Activated T-cell treated with anti-CD3 and anti-CD28 coated beads, Interleukin-2, amount 50 U/mL, for 1 hour (primary cell): ENCODE data around the gene C19orf12.
"Not testable (repeated sequence)": the region's sequence is repeated elsewhere in the genome, so short reads cannot be mapped to it uniquely, and the experiment has no call there.

Source experiments
- DNase-seq: peaks from one replicate; pipeline ENCODE4 v3.0.0-alpha.2; 2020

Gene C19orf12

DNA sequence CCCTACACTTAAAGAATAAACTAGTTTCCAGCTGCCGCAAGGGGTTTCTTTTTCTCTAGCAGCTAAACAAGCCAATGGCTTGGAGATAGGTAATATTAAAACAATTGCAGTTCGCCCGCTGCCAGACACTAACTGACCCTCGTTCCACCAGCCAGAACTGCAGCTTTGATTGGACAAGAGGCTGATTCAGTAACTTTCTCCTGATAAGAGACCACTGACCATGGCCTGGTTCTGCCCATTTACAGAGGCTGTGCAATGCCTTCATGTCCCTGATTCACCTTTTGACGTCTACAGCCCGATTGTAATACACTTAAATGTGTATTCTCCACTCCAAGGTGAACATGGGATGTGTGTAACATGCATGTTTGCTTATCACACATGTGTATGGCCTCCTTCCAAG is 12.8 kb upstream of the C19orf12 start:
- DNase-seq = no peak

DNA sequence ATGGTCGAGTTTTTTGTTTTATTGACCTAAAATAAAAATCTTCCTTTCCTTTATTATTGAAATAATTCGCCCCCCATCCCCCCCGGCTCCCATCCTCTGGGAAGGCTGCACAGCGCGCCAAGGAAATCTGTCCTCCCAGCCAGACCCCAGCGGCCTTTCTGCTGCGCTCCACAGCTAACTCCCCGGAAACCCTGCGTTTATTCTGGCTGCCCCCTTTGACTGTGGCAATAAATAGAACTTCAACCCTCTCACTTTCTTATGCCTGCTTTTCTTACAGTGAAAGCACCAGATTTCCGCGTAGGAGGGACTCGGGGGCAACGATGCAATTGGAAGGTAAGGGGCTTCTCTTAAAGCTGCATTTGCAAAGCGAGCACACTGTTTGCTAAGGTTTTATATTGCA is 9.7 kb upstream of the C19orf12 start:
- no peak for DNase-seq

DNA sequence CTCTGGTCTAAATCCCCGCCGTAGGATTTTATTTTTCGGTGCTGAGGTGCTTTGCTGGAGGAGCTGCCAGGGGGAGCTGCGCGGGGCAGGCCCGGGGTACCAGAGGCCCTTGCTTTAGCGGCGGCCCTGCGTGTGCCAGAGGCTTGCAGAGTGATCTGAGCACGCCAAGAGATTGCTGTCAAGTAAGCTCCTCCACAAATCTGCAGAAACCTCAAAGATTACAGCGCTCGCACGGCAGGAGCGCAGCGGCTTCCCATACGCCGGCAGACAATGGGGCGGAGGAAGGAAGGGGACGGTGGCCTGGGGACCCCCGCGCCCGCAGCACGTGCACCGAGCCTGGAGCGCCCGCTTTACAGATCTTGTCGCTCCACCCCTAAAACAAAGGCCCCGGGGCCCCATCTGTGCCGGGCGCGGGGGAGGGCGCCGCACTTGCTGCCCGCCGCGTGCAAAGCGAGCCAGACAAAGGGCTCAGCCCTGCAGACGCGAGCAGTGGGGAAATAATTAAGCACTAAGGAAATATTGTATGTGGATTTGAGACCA is 9.1 kb upstream of the C19orf12 start:
- peak; percentile 43 for DNase-seq

DNA sequence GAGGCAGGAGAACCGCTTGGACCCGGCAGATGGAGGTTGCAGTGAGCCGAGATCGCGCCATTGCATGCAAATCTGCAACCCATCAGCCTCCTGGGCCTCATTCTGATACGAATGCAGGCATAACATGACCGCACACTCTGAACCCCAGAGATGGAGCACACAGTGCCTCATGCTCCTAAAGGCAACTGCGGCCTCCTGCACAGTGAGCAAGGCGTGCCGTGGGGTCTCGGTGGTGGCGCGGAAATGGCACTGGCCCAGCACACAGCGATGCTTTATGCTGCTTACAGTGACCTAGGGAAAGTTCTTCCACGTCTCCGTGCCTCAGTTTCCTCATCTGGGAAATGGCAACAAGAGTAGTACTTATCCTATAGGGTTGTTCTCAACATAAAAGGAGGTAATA is 2.0 kb upstream of the C19orf12 start:
- no peak for DNase-seq

DNA sequence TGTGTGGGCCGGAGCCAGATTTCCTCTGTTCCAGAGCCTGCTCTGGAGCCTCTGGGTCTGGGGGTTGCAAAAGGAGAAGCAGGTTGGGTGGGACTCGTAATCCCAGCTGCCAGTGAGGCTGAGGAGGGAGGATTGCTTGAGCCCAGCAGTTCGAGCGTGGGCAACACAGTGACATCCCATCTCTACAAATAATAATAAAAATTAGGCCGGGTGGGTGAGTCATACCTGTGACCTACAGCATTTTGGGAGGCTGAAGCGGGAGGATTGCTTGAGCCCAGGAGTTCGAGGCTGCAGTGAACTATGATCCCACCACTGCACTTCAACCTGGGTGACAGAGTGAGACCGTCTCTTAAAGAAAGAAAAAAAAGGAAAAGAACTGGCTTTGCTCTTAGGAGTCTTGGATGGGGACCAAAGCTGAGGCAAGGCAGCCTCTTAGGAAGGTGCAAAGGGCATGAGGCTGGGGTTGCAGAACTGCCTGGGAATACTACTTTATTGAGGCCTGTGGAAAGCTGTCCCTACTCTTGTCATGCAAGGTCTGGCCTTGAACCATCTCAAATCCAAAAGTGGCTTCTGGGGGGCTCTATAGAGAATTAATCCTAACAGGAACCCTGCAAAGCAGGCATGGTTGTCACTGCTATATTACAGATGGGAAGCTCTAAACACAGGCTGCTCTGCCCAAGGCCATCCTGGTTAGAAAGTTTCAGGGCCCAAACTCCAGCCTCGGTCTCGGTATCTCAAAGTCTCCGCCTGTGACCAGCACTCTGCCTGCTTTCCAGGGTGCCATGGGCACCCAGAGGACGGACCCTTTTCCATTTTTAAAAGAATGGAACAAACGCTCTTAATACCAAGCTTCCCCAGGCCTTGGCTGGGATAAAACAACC is 880 bp upstream of the C19orf12 start:
- DNase-seq = no peak

DNA sequence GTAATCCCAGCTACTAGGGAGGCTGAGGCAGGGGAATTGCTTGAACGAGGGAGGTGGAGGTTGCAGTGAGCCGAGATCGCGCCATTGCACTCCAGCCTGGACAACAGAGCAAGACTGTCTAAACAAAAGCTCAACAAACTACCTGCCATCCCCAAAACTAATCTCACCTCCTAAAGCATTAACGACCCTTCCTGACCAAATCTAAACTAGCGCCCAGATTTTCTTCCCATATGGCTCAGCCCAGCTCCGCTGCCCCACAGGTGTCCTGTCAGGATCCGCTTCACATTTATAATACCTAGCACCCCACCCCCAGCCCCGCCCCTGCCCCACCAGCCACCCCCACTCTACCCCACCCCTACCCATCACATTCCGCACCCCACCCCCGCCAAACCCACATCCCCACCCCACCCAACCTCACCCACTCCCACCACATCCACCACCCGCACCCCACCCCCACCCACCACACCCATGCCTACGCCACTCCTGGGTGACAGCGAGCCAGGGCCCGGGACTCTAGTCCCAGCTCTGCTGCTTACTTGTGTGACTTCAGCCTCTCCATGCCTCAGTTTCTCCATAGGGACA is 599 bp downstream of the C19orf12 start:
- DNase-seq = peak; percentile 77

GRCh38 chr19:29712744-29713516 is 2.1 kb downstream of the C19orf12 start:
- DNase-seq = no peak

DNA sequence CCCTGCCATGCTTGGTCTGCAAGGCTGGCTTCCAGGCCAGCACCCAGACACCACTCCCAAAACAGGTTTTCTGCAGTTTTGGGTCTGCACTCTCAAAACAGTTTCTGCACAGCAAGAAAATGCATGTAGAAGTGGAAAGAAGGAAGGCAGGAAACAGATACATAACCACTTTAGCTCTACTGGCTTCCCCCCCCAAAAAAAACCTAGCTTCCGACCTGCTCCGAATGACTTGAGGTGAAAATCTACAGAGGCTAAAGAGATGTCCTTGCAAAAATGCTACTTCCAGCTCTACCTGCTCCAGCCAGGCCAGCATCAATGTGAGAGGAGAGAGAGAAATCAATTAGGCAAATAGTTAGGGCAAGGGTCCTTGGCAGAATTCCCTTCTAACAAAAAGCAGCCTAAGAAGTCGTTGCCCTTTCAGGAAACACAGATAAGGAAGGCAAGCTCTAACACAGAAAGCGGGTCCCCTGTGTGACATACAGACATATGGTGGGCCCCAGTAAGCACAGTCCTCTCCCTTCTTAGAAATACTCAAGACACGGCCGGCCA is 3.4 kb downstream of the C19orf12 start:
- DNase-seq = no peak

GRCh38 chr19:29709440-29709798 is 5.6 kb downstream of the C19orf12 start:
- DNase-seq = not testable (repeated sequence)

DNA sequence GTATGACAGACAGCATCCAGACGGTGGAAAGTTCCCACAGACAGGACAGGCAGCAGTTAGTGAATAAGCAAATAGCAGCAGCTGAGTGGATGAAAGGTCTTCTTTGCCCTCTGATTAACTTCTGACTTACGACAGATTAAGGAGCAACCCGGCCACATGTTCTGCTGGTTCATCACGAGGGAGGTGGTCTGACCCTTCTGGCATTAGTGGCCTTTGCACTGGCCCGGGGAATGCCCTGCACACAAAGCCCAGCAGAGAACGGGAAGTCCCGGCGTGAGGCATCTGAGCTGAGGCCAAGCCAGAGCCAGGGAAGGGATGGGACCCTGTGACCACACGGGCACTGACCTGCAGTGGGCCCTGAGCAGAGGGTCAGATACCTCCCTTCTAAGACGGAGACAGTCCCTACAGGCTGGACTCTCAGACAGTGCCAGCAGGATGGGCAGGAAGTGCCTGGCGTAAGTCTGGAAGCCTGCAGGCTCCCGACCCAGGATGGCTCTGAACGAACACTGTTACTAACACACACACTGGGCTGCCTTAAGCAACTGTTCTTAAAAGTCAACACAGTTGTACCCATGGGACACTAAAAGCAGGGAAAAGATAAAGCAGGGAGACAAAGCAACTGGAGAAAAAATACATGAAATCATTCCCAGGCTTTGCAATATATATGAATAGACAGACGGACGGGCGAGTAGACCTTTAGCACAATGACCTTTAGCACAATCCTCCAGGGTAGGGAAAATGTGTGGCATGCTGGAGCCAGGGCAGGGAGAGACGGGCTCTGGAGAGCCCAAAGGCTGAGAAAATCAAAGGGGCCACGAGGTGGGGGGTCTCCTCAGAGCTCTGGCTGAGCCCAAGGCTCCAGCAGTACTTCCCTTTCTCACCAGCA is 6.3 kb downstream of the C19orf12 start:
- DNase-seq = no peak

DNA sequence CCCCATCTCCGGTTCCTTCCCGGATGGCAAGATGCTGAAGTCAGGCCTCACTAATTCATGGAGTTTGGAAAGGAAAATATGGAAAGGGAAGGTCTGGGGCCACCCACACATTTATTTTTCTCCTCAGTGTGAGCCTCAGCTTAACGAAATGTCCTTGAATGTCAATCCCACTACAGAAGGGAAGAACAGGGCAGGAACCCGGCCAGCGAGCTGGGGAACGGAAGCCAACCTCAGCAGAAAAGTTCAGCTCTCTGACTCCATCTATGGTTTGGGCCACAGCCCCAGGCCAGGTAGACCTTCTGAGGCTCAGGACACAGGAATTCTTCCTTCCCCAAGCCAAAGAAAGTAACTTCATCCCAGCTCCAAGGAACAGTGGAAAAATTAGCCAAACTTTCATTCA is 8.4 kb downstream of the C19orf12 start:
- DNase-seq = no peak

- DNase-seq = no peak
These were observed 9.4 kb downstream of the C19orf12 start for GRCh38 chr19:29705706-29706105.

DNA sequence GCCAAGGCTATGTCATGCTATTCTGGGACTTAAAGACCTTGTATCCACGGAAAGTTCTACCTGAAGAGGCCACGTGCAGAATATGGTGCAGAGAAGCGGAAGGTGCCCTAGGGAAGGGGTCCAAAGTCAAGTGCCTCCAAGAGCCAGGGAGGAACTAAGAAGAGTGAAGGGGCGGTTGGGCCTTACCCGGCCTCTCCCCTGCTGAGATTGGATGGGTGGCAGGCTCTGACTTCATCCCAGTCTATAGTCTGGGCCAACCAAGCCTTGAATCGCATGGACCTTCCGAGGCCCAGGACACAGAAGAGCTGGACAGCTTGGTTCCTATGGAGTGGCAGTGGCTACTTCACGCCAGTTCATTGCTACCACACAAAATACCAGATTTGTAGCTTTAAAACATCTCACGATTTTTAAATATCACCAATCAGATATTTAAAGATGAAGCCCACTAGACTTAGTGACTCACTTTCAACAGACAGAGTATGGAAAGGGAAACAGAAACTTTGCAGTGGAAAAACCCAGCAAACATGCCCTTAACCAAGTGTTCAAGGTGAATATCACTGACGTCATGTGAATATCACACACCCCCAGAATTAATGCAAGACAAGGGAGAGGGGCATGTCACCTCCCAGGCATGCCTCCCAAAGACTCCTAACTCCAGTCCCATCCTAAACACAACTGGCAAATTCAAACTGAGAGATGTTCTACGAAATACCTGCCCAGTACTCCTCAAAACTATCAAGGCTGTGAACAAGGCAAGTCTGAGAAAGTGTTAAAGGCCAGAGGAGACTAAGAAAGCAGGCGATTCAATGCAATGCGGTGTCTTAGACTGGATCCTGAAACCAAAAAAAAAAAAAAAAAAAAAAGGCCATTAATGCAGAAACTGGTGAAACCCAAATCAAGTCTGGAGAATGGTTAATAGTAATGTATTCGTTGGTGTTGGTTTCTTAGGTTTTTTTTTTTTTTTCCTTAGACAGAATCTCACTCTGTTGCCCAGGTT is 10.2 kb downstream of the C19orf12 start:
- DNase-seq = no peak

DNA sequence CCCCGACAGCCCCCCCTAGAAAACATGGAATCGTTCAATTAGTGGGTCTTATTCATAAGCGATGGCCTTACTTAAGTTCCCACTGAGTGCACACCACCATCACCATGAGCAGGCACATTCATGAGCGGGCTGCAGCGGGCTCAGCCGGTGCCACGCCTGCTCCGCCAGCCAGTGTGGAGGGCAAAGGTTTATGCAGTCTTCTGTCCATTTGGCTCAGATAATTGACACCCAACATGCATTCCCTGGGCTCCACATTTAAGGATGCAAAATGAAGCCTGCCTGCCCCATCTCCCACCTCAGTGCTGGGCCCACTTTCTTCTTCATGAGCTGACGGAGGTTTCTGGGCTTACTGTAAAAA is 12.1 kb downstream of the C19orf12 start:
- no peak for DNase-seq

DNA sequence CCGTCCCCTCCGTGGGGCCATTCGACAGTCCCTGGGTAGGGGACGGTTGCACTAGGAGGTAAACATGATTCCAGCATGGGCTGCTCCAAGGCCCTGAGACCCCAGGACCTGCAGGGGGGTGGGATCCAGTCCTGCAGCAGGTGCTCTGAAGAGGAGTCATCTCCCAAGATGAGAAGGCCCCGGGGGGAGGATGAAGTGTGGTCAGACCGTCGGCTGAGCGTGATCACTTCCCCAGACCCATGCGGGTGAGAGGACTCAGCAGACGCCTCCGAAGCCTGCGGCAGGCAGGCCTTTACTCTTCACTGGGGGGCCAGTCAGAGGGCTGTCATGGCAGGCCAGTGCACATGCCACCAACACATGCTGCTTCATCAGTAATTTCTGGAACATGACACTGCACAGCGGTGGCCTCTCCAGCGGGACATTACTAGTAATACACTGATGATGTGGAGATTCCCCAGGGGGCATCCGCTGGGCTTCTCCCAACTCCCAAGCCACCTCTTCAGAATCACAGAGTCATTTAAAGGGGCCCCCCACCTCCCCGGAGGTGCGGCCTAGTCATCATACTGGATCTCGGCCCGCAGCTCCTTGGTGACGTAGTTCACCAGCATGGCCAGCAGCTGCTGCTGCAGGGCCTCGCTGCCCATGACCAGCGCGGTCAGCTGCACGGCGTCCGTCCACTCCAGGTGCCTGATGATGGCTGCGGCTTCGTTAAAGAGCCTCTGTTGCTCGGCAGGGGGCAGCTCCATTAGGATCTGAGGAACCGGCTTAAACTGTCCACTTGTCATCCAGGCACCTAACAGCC is 12.7 kb downstream of the C19orf12 start:
- no peak for DNase-seq

DNA sequence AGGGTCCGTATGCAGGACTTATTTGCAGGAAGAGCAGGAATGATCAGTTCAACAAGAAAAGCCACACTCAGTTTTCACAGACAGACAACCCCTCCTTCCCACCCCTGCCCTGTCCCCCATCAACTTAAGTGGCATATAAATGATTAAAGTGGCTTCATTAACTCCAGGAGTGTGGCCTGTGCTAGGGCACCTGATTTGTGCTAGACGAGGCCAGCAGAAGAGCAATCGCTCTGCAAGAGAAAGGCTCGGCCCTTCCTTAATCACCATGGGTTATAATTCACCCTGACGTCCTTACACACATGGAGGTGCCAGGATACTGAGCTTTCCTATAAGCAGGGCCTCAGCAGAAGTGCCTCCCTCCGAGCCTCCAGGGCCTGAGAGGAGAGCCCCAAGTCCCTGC is 14.6 kb downstream of the C19orf12 start:
- no peak for DNase-seq

GRCh38 chr19:29699861-29700260 is 15.2 kb downstream of the C19orf12 start:
- no peak for DNase-seq

- DNase-seq = no peak
These were observed 17.4 kb downstream of the C19orf12 start for GRCh38 chr19:29697523-29698261.

DNA sequence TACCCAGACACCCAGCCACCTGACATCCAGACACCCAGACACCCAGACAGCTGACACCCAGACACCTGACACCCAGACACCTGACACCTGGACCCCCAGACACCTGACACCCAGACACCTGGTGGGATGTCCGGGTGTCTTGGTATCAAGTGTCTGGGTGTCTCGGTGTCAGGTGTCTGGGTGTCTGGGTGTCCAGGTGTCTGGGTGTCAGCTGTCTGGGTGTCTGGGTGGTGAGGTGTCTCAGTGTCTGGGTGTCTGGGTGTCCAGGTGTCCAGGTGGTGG is 18.6 kb downstream of the C19orf12 start:
- no peak for DNase-seq
